Lower leg skin (tissue), 4 donors: Measurements from ENCODE around the gene NTM. TPM values are rescaled to one million over a fixed set of nuclear protein-coding genes. Genes with fewer than 3 reads are reported as not detected.

Source experiments
- DNase-seq, 2 donors: peaks; one replicate each; pipeline ENCODE4 v3.0.0-alpha.2; 2019; ENCODE audit warnings: low spot score in 2 of 2
- H3K4me3 ChIP-seq: fragments of 200-600 bp; sonication (generic); 2 replicates; pipeline ENCODE4 v1.5.1; 2017; ENCODE audit warnings: mild to moderate bottlenecking, low read depth; ENCODE audit not compliant: poor library complexity, severe bottlenecking
- POLR2A ChIP-seq, 2 donors: fragments of 450-650 bp; IDR thresholded peaks; one replicate each; pipeline ENCODE4 v1.6.1; 2016 to 2017; ENCODE audit warnings: antibody characterized with exemption in 2 of 2, mild to moderate bottlenecking in 1 of 2, moderate library complexity in 1 of 2
- WGBS, 2 donors: methylation state at CpG; one replicate each; pipeline ENCODE4 v1.1.5; 2018; 5-methylcytosine and 5-hydroxymethylcytosine counted together
- intact Hi-C: fragments of 100-400 bp; cut with DNase I; formaldehyde crosslinking; loops from one replicate; pipeline ENCODE4 v1.15.0; 2023; ENCODE audit warnings: low total_unique reads
- total RNA-seq, 4 donors: library from RNA; depleted of rRNA; stranded (reverse); fragments of >200 nt; gene quantifications; one replicate each; pipeline ENCODE4 v1.1.0, GENCODE V29; 2016
- TF ChIP-seq, protein P1 (sequence below), 3 donors: fragments of 450-650 bp; IDR thresholded peaks; one replicate each; pipeline ENCODE4 v1.5.1; 2016; ENCODE audit warnings: antibody characterized with exemption in 3 of 3, mild to moderate bottlenecking in 3 of 3, moderate library complexity in 2 of 3

NTM gene
- total RNA-seq, 4 donors from 2014 or later, result 2.8 to 5.7 (median 4.9) TPM

DNA sequence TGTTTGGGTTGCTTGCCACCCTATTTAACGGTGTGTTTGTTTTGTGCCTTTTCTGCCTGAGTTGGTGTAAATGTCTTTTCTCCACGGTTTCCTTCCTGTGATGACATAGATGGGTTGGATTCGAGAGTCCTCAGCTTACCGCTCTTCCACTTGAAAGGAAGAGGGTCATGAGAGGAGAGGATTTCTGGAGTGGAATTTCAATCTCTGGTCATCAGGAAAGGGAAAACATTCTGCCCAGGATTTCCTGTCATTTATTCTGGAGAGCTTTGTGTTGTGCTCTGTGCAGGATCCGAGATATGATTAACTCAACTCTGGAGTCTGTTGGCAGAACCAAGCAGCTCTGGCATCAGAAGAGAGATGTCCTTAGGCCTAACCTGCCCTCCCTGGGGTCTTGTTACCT, 605.2 kb downstream of the NTM start:
- WGBS, 2 donors, result 81 to 87% methylated on average over 5 of the region's 5 CpGs
- no peak for DNase-seq
- TF ChIP-seq POLR2A (IDR thresholded peaks at IDR 0.05), result no peak
- TF ChIP-seq, protein P1, sequence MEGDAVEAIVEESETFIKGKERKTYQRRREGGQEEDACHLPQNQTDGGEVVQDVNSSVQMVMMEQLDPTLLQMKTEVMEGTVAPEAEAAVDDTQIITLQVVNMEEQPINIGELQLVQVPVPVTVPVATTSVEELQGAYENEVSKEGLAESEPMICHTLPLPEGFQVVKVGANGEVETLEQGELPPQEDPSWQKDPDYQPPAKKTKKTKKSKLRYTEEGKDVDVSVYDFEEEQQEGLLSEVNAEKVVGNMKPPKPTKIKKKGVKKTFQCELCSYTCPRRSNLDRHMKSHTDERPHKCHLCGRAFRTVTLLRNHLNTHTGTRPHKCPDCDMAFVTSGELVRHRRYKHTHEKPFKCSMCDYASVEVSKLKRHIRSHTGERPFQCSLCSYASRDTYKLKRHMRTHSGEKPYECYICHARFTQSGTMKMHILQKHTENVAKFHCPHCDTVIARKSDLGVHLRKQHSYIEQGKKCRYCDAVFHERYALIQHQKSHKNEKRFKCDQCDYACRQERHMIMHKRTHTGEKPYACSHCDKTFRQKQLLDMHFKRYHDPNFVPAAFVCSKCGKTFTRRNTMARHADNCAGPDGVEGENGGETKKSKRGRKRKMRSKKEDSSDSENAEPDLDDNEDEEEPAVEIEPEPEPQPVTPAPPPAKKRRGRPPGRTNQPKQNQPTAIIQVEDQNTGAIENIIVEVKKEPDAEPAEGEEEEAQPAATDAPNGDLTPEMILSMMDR (IDR thresholded peaks at IDR 0.05), result no peak
- no peak overlapping the region for H3K4me3 ChIP-seq
- intact Hi-C loops, result no loop called here

DNA sequence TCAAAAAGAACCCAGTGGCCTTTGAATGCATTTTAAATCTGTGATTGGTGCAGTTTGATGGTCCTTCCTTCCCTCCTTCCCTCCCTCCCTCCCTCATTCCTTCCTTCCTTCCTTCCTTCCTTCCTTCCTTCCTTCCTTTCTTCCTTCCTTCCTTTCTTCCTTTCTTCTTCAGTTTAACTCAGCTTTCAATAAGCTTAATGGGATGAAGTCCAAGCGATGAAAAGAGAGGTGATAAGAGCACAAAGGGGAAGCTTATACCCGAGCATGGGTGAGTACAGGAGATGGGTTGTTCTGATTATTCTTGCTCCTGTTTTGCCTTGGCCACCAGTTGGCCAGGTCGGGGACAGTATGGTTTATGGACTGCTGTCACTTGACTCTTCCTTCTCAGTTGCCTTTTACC, 605.6 kb downstream of the NTM start:
- WGBS, 2 donors, result 76 to 87% methylated on average over 3 of the region's 3 CpGs
- no peak for DNase-seq
- H3K4me3 ChIP-seq, result no peak overlapping the region
- TF ChIP-seq POLR2A (IDR thresholded peaks at IDR 0.05), result no peak
- TF ChIP-seq, protein P1 (IDR thresholded peaks at IDR 0.05), result no peak
- intact Hi-C loops, result no loop called here

DNA sequence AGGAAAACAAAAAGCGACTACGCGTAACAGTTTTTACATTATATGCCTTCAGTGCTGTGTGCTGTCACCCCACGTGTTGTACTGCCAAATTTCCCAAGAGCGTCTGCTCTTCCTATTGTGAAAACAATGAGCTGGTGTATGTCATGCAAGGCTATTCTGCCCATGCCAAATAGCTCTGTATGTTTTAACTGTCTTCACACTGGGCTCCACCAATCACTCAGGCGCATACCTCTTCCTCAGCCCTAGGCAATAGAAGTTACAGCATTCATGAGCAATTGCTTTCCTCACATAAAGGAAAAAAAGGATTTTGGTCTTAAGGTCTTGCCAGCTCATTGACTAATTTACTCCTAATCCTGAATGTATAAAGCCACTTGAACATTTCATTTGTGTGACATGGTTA, 606.8 kb downstream of the NTM start:
- no peak overlapping the region for H3K4me3 ChIP-seq
- no peak for DNase-seq
- TF ChIP-seq, protein P1 (IDR thresholded peaks at IDR 0.05), result no peak
- TF ChIP-seq POLR2A (IDR thresholded peaks at IDR 0.05), result no peak
- intact Hi-C loops, result no loop called here
- 67 to 73% methylated on average over 6 of the region's 6 CpGs for WGBS, 2 donors

DNA sequence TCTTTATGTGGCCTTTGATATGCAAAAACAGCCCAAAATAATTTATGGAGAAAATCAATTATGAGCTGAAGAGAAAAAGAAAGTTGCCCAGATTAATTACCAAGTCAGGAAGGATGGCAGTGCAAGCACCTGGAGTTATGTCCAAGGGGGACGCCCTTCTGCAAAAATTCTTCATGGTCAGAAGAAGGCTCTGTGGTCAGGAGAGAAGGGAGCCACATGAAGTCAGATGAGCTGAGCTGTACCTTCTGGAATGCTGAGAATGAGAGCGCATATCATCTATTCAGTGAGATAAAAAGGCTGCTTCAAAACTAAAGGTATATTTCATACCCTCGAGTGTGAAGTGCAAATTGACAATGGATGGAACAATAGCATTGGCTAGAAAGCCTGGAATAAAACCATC, 607.4 kb downstream of the NTM start:
- H3K4me3 ChIP-seq, result no peak overlapping the region
- no peak for TF ChIP-seq POLR2A (IDR thresholded peaks at IDR 0.05)
- TF ChIP-seq, protein P1 (IDR thresholded peaks at IDR 0.05), result no peak
- intact Hi-C loops, result no loop called here
- no peak for DNase-seq
- WGBS, 2 donors, result 56 to 75% methylated on average over 3 of the region's 3 CpGs

DNA sequence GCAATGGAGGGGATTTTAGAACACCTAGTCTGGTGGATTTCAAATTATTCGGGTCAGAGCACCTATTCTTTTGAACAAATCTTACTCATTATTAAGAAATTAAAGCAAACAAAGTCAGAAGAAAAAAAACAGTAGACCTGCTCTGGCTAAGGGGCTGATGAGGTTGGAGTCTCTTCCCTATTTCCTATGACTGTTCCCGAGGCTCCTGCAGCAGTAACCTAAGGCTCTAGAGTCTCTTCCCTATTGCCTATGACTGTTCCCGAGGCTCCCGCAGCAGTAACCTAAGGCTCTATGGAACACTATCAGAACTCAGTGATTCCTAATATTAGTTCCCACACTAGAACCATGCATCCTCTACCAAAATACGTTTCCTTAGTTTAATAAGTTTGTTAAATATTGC, 607.9 kb downstream of the NTM start:
- intact Hi-C loops, result no loop called here
- DNase-seq, result no peak
- no peak overlapping the region for H3K4me3 ChIP-seq
- TF ChIP-seq POLR2A (IDR thresholded peaks at IDR 0.05), result no peak
- TF ChIP-seq, protein P1 (IDR thresholded peaks at IDR 0.05), result no peak
- WGBS, 2 donors, result 69 to 74% methylated on average over 5 of the region's 5 CpGs

DNA sequence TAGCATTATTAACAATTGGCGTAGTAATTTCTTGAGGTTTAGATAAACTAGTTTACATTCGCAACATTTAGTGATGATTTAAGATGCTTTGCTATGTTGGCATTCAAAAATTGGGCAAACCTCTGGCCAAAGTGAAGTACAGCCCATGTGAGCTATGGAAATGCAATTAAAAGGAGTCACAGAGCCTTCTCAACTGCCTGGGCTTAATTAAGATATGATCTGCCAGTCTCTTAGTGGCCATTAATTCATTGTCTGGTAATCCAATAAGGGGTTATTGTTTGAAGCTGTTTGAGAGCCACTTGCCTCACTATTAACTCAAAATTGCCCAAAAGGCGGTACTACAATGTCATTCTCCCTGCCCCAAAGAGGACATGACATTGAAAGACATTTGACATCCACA, 608.9 kb downstream of the NTM start:
- no peak for DNase-seq
- intact Hi-C loops, result no loop called here
- TF ChIP-seq, protein P1 (IDR thresholded peaks at IDR 0.05), result no peak
- no peak for TF ChIP-seq POLR2A (IDR thresholded peaks at IDR 0.05)
- 91 to 94% methylated on average over 3 of the region's 3 CpGs for WGBS, 2 donors
- H3K4me3 ChIP-seq, result no peak overlapping the region
